Naive thymus-derived CD8-positive, alpha-beta T cell (primary cell): ENCODE results near the gene MNX1. TPM values are rescaled to one million over a fixed set of nuclear protein-coding genes. Genes with fewer than 3 reads are reported as not detected.
A peak's percentile ranks its signal among the peaks of the same experiment; 100 is the strongest.

Experiments used
- ATAC-seq, 2 donors: fragments of 150-1000 bp; cut with Tn5 transposase in 1 of 2; sonication (Bioruptor Pico), chemical (Tn5 transposase) in 1 of 2; 1 replicate in 1 of 2; 2 replicates in 1 of 2; pipeline ENCODE4 v1.10.0; 2021; ENCODE audit warnings: mild to moderate bottlenecking in 2 of 2, moderate library complexity in 2 of 2
- POLR2A ChIA-PET: fragments of 350-600 bp; sonication (Branson Sonifier 250); formaldehyde crosslinking; loops from one replicate; lab custom pipeline; 2021; ENCODE audit warnings: antibody characterized with exemption; lab: Charles Lee
- DNase-seq, 10 donors: peaks; one replicate each; pipeline versions ENCODE4 v3.0.0 to v3.0.0-alpha.2; 2020 to 2022
- H3K27ac Mint-ChIP-seq, 10 donors: one replicate each; pipeline ENCODE4 v1.8.0; 2020 to 2022; ENCODE audit warnings: mild to moderate bottlenecking in 10 of 10, mixed read lengths in 10 of 10, moderate library complexity in 4 of 10, inconsistent platforms in 1 of 10
- H3K27me3 Mint-ChIP-seq, 5 donors: one replicate each; pipeline ENCODE4 v1.8.0; 2021 to 2022; ENCODE audit warnings: mixed read lengths in 5 of 5
- H3K36me3 Mint-ChIP-seq, 3 donors: one replicate each; pipeline ENCODE4 v1.8.0; 2020 to 2022; ENCODE audit warnings: mixed read lengths in 3 of 3, mild to moderate bottlenecking in 2 of 3, inconsistent platforms in 1 of 3
- H3K4me1 Mint-ChIP-seq, 4 donors: one replicate each; pipeline ENCODE4 v1.8.0; 2021 to 2022; ENCODE audit warnings: mixed read lengths in 4 of 4
- H3K4me3 Mint-ChIP-seq, 10 donors: one replicate each; pipeline ENCODE4 v1.8.0; 2020 to 2022; ENCODE audit warnings: mild to moderate bottlenecking in 10 of 10, mixed read lengths in 10 of 10, moderate library complexity in 6 of 10, inconsistent platforms in 1 of 10
- H3K9me3 Mint-ChIP-seq, 9 donors: one replicate each; pipeline ENCODE4 v1.8.0; 2020 to 2022; ENCODE audit warnings: mixed read lengths in 9 of 9, mild to moderate bottlenecking in 3 of 9, inconsistent platforms in 1 of 9, moderate library complexity in 1 of 9
- polyA plus RNA-seq, 3 donors: library from polyadenylated mRNA; unstranded; fragments of 300-500 nt; fragmentation: Illumina TruSeq; gene quantifications; one replicate each; pipeline ENCODE4 v1.2.3, GENCODE V29; 2021
- total RNA-seq, 8 experiments: library from RNA in 2 of 8; stranded (reverse) in 2 of 8; gene quantifications; one replicate each; pipeline ENCODE4 v1.2.3 and lab custom pipeline; 2021 to 2026

The MNX1 gene
- total RNA-seq (not detected), polyA plus RNA-seq (not detected), total RNA-seq (lab: John Stamatoyannopoulos, UW) (0 reads per million in 6 experiments)

- POLR2A ChIA-PET = no interaction called here
- ATAC-seq (peak; percentile 79 to 86), DNase-seq (peak in 4 of 10 donors; percentile 17 to 30 (median 22))
- Mint-ChIP-seq H3K27me3 (peaks cover 24 to 82% (median 61%) of the 10 kb centered on the region in 5 donors), H3K36me3 (peaks cover 0 to 5% (median 0%) of the 10 kb centered on the region in 3 donors), H3K4me3 (peak within 1 kb of the TSS; percentile 57 to 78 (median 69)), H3K4me1 (peaks cover 8 to 20% (median 14%) of the 10 kb centered on the region in 4 donors), H3K9me3 (no peaks in the 10 kb centered on the region), H3K27ac (peak within 1 kb of the TSS in 1 of 10 donors; percentile 34)
Observed at GRCh38 chr7:157010588-157011332, at the start of gene MNX1. MNX1 (minus strand) TSS chr7:157010663; CDS start chr7:157010350, 313 bp downstream.

- H3K9me3 Mint-ChIP-seq = peaks cover 7 to 28% (median 13%) of the 10 kb centered on the region in 9 donors
- DNase-seq (no peak), ATAC-seq (no peak)
- POLR2A ChIA-PET = no interaction called here
- H3K4me3 Mint-ChIP-seq = no peak overlapping the region
- peaks cover 0 to 22% (median 0%) of the 10 kb centered on the region in 3 donors for H3K36me3 Mint-ChIP-seq
- H3K4me1 Mint-ChIP-seq = no peaks in the 10 kb centered on the region
- H3K27me3 Mint-ChIP-seq = peaks cover 18 to 58% (median 23%) of the 10 kb centered on the region in 5 donors
- peak overlapping the region in 1 of 10 donors; percentile 55 for H3K27ac Mint-ChIP-seq
Observed at GRCh38 chr7:157059534-157059933, 49.1 kb upstream of the MNX1 start.

GRCh38 chr7:157058701-157059100, 48.2 kb upstream of the MNX1 start:
- POLR2A ChIA-PET = no interaction called here
- Mint-ChIP-seq H3K9me3 (peaks cover 2 to 31% (median 17%) of the 10 kb centered on the region in 9 donors), H3K4me1 (no peaks in the 10 kb centered on the region), H3K36me3 (peaks cover 0 to 25% (median 0%) of the 10 kb centered on the region in 3 donors), H3K27me3 (peaks cover 17 to 55% (median 29%) of the 10 kb centered on the region in 5 donors), H3K27ac (no peak overlapping the region), H3K4me3 (no peak overlapping the region)
- ATAC-seq = no peak
- DNase-seq = no peak

GRCh38 chr7:157058068-157058467, 47.6 kb upstream of the MNX1 start:
- Mint-ChIP-seq H3K9me3 (peaks cover under 1 to 31% (median 17%) of the 10 kb centered on the region in 9 donors), H3K27me3 (peaks cover 17 to 55% (median 27%) of the 10 kb centered on the region in 5 donors), H3K27ac (no peak overlapping the region), H3K4me3 (no peak overlapping the region), H3K4me1 (no peaks in the 10 kb centered on the region), H3K36me3 (peaks cover 0 to 29% (median 0%) of the 10 kb centered on the region in 3 donors)
- DNase-seq (no peak), ATAC-seq (no peak)
- POLR2A ChIA-PET = no interaction called here

- POLR2A ChIA-PET = no interaction called here
- H3K27ac Mint-ChIP-seq = peak overlapping the region in 1 of 10 donors; percentile 49
- H3K4me1 Mint-ChIP-seq = no peaks in the 10 kb centered on the region
- ATAC-seq (no peak), DNase-seq (no peak)
- peaks cover 0 to 24% (median 0%) of the 10 kb centered on the region in 3 donors for H3K36me3 Mint-ChIP-seq
- H3K9me3 Mint-ChIP-seq = peaks cover 0 to 27% (median 17%) of the 10 kb centered on the region in 9 donors
- H3K27me3 Mint-ChIP-seq = peaks cover 20 to 50% (median 29%) of the 10 kb centered on the region in 5 donors
- H3K4me3 Mint-ChIP-seq = no peak overlapping the region
Observed at GRCh38 chr7:157056957-157057902, 46.8 kb upstream of the MNX1 start.

GRCh38 chr7:157056246-157056645, 45.8 kb upstream of the MNX1 start:
- Mint-ChIP-seq H3K36me3 (peaks cover 0 to 16% (median 0%) of the 10 kb centered on the region in 3 donors), H3K4me1 (no peaks in the 10 kb centered on the region), H3K9me3 (peaks cover 0 to 20% (median 14%) of the 10 kb centered on the region in 9 donors), H3K27ac (no peak overlapping the region), H3K27me3 (peaks cover 22 to 46% (median 25%) of the 10 kb centered on the region in 5 donors), H3K4me3 (no peak overlapping the region)
- DNase-seq (no peak), ATAC-seq (no peak)
- POLR2A ChIA-PET = no interaction called here

- no peaks in the 10 kb centered on the region for H3K4me1 Mint-ChIP-seq
- POLR2A ChIA-PET = no interaction called here
- ATAC-seq (no peak), DNase-seq (no peak)
- no peak overlapping the region for H3K4me3 Mint-ChIP-seq
- H3K27ac Mint-ChIP-seq = no peak overlapping the region
- peaks cover 0 to 20% (median 9%) of the 10 kb centered on the region in 9 donors for H3K9me3 Mint-ChIP-seq
- H3K27me3 Mint-ChIP-seq = peaks cover 23 to 48% (median 30%) of the 10 kb centered on the region in 5 donors
- H3K36me3 Mint-ChIP-seq = peaks cover 0 to 16% (median 0%) of the 10 kb centered on the region in 3 donors
Observed at GRCh38 chr7:157054927-157055326, 44.5 kb upstream of the MNX1 start.

- POLR2A ChIA-PET = no interaction called here
Observed at GRCh38 chr7:157053118-157053517, 42.7 kb upstream of the MNX1 start.

GRCh38 chr7:157047148-157047547, 36.7 kb upstream of the MNX1 start:
- H3K27me3 Mint-ChIP-seq = peaks cover 6 to 17% (median 9%) of the 10 kb centered on the region in 5 donors
- ATAC-seq (no peak), DNase-seq (no peak)
- POLR2A ChIA-PET = no interaction called here
- H3K9me3 Mint-ChIP-seq = peaks cover 0 to 2% (median 0%) of the 10 kb centered on the region in 9 donors
- H3K27ac Mint-ChIP-seq = no peak overlapping the region
- no peaks in the 10 kb centered on the region for H3K4me1 Mint-ChIP-seq
- H3K4me3 Mint-ChIP-seq = no peak overlapping the region
- no peaks in the 10 kb centered on the region for H3K36me3 Mint-ChIP-seq

More at GRCh38 chr7:157053118-157053517, 42.7 kb upstream of the MNX1 start:
- Mint-ChIP-seq H3K27ac (no peak overlapping the region), H3K9me3 (peaks cover 0 to 20% (median 9%) of the 10 kb centered on the region in 9 donors), H3K36me3 (peaks cover 0 to 16% (median 0%) of the 10 kb centered on the region in 3 donors), H3K4me3 (no peak overlapping the region), H3K4me1 (no peaks in the 10 kb centered on the region), H3K27me3 (peaks cover 17 to 38% (median 24%) of the 10 kb centered on the region in 5 donors)
- ATAC-seq (no peak), DNase-seq (no peak)

- H3K9me3 Mint-ChIP-seq = peaks cover 0 to 2% (median 0%) of the 10 kb centered on the region in 9 donors
- H3K27ac Mint-ChIP-seq = no peak overlapping the region
- no peak for DNase-seq
- no peak for ATAC-seq
- no peaks in the 10 kb centered on the region for H3K4me1 Mint-ChIP-seq
- H3K36me3 Mint-ChIP-seq = no peaks in the 10 kb centered on the region
- H3K27me3 Mint-ChIP-seq = peaks cover 3 to 22% (median 13%) of the 10 kb centered on the region in 5 donors
- POLR2A ChIA-PET = no interaction called here
- H3K4me3 Mint-ChIP-seq = no peak overlapping the region
Observed at GRCh38 chr7:157046681-157047080, 36.2 kb upstream of the MNX1 start.

- no peak for DNase-seq
- H3K27me3 Mint-ChIP-seq = peaks cover 3 to 27% (median 10%) of the 10 kb centered on the region in 5 donors
- no peak overlapping the region for H3K4me3 Mint-ChIP-seq
- H3K27ac Mint-ChIP-seq = no peak overlapping the region
- no peaks in the 10 kb centered on the region for H3K9me3 Mint-ChIP-seq
- no peaks in the 10 kb centered on the region for H3K36me3 Mint-ChIP-seq
- H3K4me1 Mint-ChIP-seq = no peaks in the 10 kb centered on the region
- ATAC-seq = no peak
- POLR2A ChIA-PET = no interaction called here
Observed at GRCh38 chr7:157044943-157045660, 34.6 kb upstream of the MNX1 start.

GRCh38 chr7:157044147-157044687, 33.8 kb upstream of the MNX1 start:
- H3K27me3 Mint-ChIP-seq = peaks cover 1 to 26% (median 7%) of the 10 kb centered on the region in 5 donors
- DNase-seq (no peak), ATAC-seq (no peak)
- no peaks in the 10 kb centered on the region for H3K9me3 Mint-ChIP-seq
- H3K4me3 Mint-ChIP-seq = peak overlapping the region in 1 of 10 donors; percentile 12
- no peaks in the 10 kb centered on the region for H3K4me1 Mint-ChIP-seq
- H3K36me3 Mint-ChIP-seq = no peaks in the 10 kb centered on the region
- H3K27ac Mint-ChIP-seq = no peak overlapping the region
- POLR2A ChIA-PET = no interaction called here
